ENCODE results near the gene BHLHA15. TPM values are rescaled to one million over a fixed set of nuclear protein-coding genes. Genes with fewer than 3 reads are reported as not detected.

The BHLHA15 gene
- total and polyA plus RNA-seq, 3 donors from 2014 or later = 0.50 to 2.4 TPM; not detected in 1

DNA sequence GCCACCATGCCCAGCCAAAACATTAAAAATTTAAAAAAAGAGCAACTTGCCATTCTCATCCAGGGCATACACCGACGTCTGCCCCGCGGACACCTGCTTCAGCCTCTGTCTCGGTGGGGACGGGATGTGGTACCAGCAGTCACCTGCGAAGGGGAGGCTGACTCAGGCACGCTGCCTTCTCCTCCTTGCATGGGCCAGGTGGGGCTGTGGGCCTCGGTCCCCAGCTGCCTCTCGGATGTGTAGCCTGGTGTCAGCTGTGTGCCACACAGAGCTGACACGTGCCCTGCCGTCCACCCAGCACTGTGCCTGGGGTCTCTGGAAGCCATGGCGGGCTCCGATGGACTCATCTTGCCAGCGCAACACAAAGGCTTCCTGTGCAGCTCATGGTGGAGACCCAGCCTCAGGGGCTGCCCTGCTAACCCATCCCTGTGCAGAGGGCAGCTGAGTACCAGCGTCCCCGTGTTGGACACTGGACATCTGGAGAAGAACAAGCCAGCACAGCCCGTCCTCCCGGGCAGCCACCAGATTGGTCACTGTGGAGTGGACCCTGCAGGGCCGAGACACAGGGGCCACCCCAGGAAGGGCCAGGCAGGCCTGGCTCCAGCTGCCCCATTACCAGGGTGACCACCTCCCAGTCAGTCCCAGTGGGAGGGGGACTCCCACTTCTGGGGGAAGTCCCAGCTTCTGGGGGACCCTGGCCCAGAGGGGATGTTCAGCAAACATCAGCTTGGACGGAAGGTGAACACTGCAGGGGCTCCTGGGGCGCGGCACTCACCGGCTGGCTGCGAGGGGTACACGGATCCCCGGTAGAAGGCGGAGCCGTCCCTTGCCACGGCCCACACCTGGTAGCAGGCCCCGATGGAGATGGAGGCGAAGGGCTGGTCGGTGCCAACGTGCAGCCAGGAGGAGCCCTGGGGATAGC, 10.6 kb downstream of the BHLHA15 start:
- 94 to 98% methylated on average over 20 to 34 of the region's 34 CpGs for WGBS, 2 donors
- Histone ChIP-seq H3K9me3 (no peaks in the 10 kb centered on the region), H3K27me3 (no peaks in the 10 kb centered on the region), H3K27ac (no peak overlapping the region), H3K36me3 (ENCODE audit: low read depth, missing control alignments) (no peaks in the 10 kb centered on the region), H3K4me3 (no peak overlapping the region), H3K4me1 (no peaks in the 10 kb centered on the region)
- TF ChIP-seq POLR2A (IDR thresholded peaks at IDR 0.05) (no peak), CTCF (IDR thresholded peaks at IDR 0.05) (no peak)
- intact Hi-C loops (cut with DNase I; ENCODE audit: low total_unique reads) = no loop called here
- DNase-seq = no peak

DNA sequence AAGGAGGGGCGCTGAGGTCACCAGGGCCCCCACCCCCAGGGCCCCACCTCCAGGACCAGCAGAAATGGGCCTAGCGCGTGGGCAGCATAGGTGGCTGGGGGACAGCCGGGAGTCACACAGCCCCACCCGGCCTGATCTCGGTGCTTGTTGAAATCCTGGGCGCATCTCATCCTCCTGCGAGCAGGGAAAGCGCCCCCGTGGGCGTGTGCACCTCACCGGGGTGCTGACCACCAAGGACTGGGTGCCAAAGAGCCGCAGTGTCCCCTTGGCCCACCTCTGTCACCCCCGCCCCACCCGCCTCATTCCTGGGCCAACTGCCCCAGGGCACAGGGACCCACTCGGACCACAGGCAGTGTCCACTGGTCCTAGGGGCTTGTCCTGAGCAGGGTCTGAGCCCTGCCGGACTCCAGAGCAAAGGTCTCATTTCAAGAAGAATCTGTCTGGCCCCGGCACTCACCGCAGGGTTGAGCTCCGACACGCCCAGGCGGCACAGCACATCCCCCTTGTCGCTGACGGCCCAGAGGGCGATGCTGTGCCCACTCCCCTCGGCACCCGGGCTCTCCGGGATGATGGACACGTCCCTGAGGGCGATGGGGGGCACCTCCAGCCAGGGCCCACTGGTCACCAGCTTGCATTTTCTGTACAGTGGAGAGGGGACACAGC, 11.4 kb downstream of the BHLHA15 start:
- no peak for DNase-seq
- H3K36me3 ChIP-seq (ENCODE audit: low read depth, missing control alignments) = no peaks in the 10 kb centered on the region
- intact Hi-C loops (cut with DNase I; ENCODE audit: low total_unique reads) = no loop called here
- 97 to 100% methylated on average over 1 to 30 of the region's 30 CpGs for WGBS, 2 donors
- TF ChIP-seq POLR2A (IDR thresholded peaks at IDR 0.05) (no peak), CTCF (IDR thresholded peaks at IDR 0.05) (no peak)
- no peak overlapping the region for H3K27ac ChIP-seq
- H3K27me3 ChIP-seq = no peaks in the 10 kb centered on the region
- no peaks in the 10 kb centered on the region for H3K9me3 ChIP-seq
- no peaks in the 10 kb centered on the region for H3K4me1 ChIP-seq
- H3K4me3 ChIP-seq = no peak overlapping the region

DNA sequence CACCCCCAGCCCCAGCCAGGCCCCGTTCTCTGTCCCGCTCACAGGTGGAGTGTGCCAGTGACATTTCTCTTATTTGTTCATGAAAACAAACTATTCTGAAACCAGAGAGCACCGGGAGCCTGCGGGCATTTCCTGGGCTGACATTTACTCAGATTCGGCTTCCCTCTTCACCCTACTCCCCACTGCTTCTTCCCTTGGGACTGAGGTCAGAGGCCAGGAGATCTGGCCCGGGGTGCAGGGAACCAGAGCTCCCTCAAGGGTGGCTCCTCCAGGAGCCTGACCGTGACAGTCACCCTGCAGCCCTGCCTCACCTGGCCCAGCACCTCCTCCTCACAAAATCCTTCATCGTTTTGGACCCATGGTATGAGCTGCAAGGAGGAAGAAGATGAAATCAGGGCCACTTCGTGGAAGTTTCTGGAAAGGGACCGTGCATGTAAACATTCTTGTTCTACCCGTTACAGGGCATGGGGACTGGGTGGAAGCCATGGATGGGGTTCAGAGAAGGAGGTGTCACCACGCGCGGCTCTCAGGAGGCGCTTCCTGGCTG, 12.2 kb downstream of the BHLHA15 start:
- Histone ChIP-seq H3K27ac (no peak overlapping the region), H3K36me3 (ENCODE audit: low read depth, missing control alignments) (no peaks in the 10 kb centered on the region), H3K4me3 (no peak overlapping the region), H3K4me1 (no peaks in the 10 kb centered on the region), H3K27me3 (no peaks in the 10 kb centered on the region), H3K9me3 (no peaks in the 10 kb centered on the region)
- intact Hi-C loops (cut with DNase I; ENCODE audit: low total_unique reads) = no loop called here
- TF ChIP-seq CTCF (IDR thresholded peaks at IDR 0.05) (no peak), POLR2A (IDR thresholded peaks at IDR 0.05) (no peak)
- DNase-seq = no peak
- WGBS, 2 donors = 84 to 92% methylated on average over 11 to 15 of the region's 15 CpGs

DNA sequence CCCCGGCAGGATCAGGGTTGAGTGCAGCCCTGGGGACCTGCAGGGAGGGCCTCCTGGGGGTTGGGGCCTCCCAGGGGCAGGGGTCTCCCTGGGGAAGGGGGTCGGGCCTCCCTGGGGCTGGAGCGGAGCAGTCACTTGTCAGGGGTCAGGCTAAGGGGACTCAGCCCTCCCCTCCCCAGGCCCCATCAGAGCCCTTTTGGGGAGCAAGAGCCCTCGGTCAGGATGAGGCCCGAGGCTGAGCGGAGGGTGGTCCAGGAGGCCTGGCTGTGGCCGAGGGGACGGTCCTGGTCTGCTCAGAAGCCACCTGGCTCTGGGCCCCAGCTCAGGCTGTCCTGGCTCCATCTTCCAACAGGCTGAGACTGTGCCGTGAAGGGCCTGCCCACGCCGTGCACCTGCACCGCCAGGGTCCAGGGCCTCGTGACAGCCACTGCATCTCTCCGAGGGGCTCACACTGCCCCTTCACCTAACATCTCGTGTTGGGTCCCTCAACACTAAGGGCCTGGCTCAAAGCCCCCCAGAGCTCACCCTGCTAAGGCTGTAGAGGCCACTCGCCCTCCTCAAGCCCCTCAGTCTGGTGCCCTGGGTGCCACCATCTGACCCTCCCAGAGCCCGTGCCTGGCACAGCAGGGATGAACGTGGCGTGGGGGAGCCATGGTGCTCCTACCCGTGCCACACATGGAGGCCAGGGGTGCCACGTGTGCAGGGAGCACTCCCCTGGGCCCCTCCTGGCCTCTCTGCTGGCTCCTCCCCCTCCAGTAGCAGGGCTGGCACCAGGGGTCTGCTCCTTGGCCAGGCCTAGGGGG, 12.9 kb downstream of the BHLHA15 start:
- H3K27me3 ChIP-seq = no peaks in the 10 kb centered on the region
- WGBS, 2 donors = 63 to 83% methylated on average over 1 to 19 of the region's 21 CpGs
- no peaks in the 10 kb centered on the region for H3K4me1 ChIP-seq
- no peaks in the 10 kb centered on the region for H3K36me3 ChIP-seq (ENCODE audit: low read depth, missing control alignments)
- DNase-seq = no peak
- H3K27ac ChIP-seq = no peak overlapping the region
- no peaks in the 10 kb centered on the region for H3K9me3 ChIP-seq
- intact Hi-C loops (cut with DNase I; ENCODE audit: low total_unique reads) = no loop called here
- TF ChIP-seq POLR2A (IDR thresholded peaks at IDR 0.05) (no peak), CTCF (IDR thresholded peaks at IDR 0.05) (no peak)
- no peak overlapping the region for H3K4me3 ChIP-seq
